ENCODE results near the gene UQCRC1. TPM values are rescaled to one million over a fixed set of nuclear protein-coding genes. Genes with fewer than 3 reads are reported as not detected.

The UQCRC1 gene
- total RNA-seq, 1 donor from 2014 or later = 190 TPM

- H3K27ac ChIP-seq (ENCODE audit: low read depth, low read length) = no peak overlapping the region
- H3K4me3 ChIP-seq (ENCODE audit: insufficient read depth, low read depth, low read length) = no peak overlapping the region
- H4K20me1 ChIP-seq (ENCODE audit: insufficient read depth, low read length) = peaks cover 3% of the 10 kb centered on the region
- no peak overlapping the region for H3K4me3 Mint-ChIP-seq (ENCODE audit: unreplicated experiment)
- no peak overlapping the region for H2AFZ ChIP-seq (ENCODE audit: low read depth, low read length)
- DNase-seq (ENCODE audit: low read depth) (no peak), FAIRE-seq (no peak)
- H3K27me3 ChIP-seq (ENCODE audit: insufficient read depth, low read length) = no peaks in the 10 kb centered on the region
- no peaks in the 10 kb centered on the region for H3K4me1 ChIP-seq (ENCODE audit: insufficient read depth, low read length)
- H3K36me3 Mint-ChIP-seq (ENCODE audit: low read depth, unreplicated experiment) = peaks cover 47% of the 10 kb centered on the region
- TF ChIP-seq EZH2 (IDR thresholded peaks at IDR 0.05; ENCODE audit: insufficient read depth, low read length) (no peak), CTCF (IDR thresholded peaks at IDR 0.05; ENCODE audit: insufficient read depth, low read depth, low read length) (no peak)
- H3K9ac ChIP-seq (ENCODE audit: low read length) = no peak overlapping the region
- no peaks in the 10 kb centered on the region for H3K79me2 ChIP-seq (ENCODE audit: insufficient read depth, low read length)
- no peaks in the 10 kb centered on the region for H3K4me1 Mint-ChIP-seq (ENCODE audit: low read depth, unreplicated experiment)
- no peaks in the 10 kb centered on the region for H3K36me3 ChIP-seq (ENCODE audit: insufficient read depth, low read length)
- H3K4me2 ChIP-seq (ENCODE audit: low read length) = no peak overlapping the region
- H3K27ac Mint-ChIP-seq (ENCODE audit: unreplicated experiment) = no peak overlapping the region
- H3K27me3 Mint-ChIP-seq (ENCODE audit: low read depth, unreplicated experiment) = peaks cover 10% of the 10 kb centered on the region
- H3K9me3 ChIP-seq (ENCODE audit: insufficient read depth, low read depth, low read length) = no peaks in the 10 kb centered on the region
- H3K9me3 Mint-ChIP-seq (ENCODE audit: unreplicated experiment) = peaks cover 12% of the 10 kb centered on the region
Measured at GRCh38 chr3:48655063-48655462, 45.6 kb upstream of the UQCRC1 start.

- Histone ChIP-seq H3K36me3 (ENCODE audit: insufficient read depth, low read length) (no peaks in the 10 kb centered on the region), H3K4me2 (ENCODE audit: low read length) (no peak overlapping the region), H3K9ac (ENCODE audit: low read length) (no peak overlapping the region), H3K9me3 (ENCODE audit: insufficient read depth, low read depth, low read length) (no peaks in the 10 kb centered on the region), H3K27ac (ENCODE audit: low read depth, low read length) (no peak overlapping the region), H3K4me1 (ENCODE audit: insufficient read depth, low read length) (no peaks in the 10 kb centered on the region), H4K20me1 (ENCODE audit: insufficient read depth, low read length) (peaks cover 3% of the 10 kb centered on the region), H3K79me2 (ENCODE audit: insufficient read depth, low read length) (no peaks in the 10 kb centered on the region), H3K27me3 (ENCODE audit: insufficient read depth, low read length) (no peaks in the 10 kb centered on the region), H2AFZ (ENCODE audit: low read depth, low read length) (no peak overlapping the region), H3K4me3 (ENCODE audit: insufficient read depth, low read depth, low read length) (no peak overlapping the region)
- TF ChIP-seq CTCF (IDR thresholded peaks at IDR 0.05; ENCODE audit: insufficient read depth, low read depth, low read length) (no peak), EZH2 (IDR thresholded peaks at IDR 0.05; ENCODE audit: insufficient read depth, low read length) (no peak)
- Mint-ChIP-seq H3K27me3 (ENCODE audit: low read depth, unreplicated experiment) (peaks cover 10% of the 10 kb centered on the region), H3K4me1 (ENCODE audit: low read depth, unreplicated experiment) (no peaks in the 10 kb centered on the region), H3K4me3 (ENCODE audit: unreplicated experiment) (no peak overlapping the region), H3K9me3 (ENCODE audit: unreplicated experiment) (peaks cover 3% of the 10 kb centered on the region), H3K36me3 (ENCODE audit: low read depth, unreplicated experiment) (peaks cover 32% of the 10 kb centered on the region), H3K27ac (ENCODE audit: unreplicated experiment) (no peak overlapping the region)
- no peak for DNase-seq (ENCODE audit: low read depth)
- FAIRE-seq = no peak
Measured at GRCh38 chr3:48652923-48653715, 43.7 kb upstream of the UQCRC1 start.

- H3K27ac ChIP-seq (ENCODE audit: low read depth, low read length) = no peak overlapping the region
- DNase-seq (ENCODE audit: low read depth) (no peak), FAIRE-seq (no peak)
- H3K36me3 ChIP-seq (ENCODE audit: insufficient read depth, low read length) = no peaks in the 10 kb centered on the region
- no peak overlapping the region for H3K27ac Mint-ChIP-seq (ENCODE audit: unreplicated experiment)
- H3K27me3 Mint-ChIP-seq (ENCODE audit: low read depth, unreplicated experiment) = peaks cover 10% of the 10 kb centered on the region
- H3K4me1 ChIP-seq (ENCODE audit: insufficient read depth, low read length) = no peaks in the 10 kb centered on the region
- H3K4me1 Mint-ChIP-seq (ENCODE audit: low read depth, unreplicated experiment) = no peaks in the 10 kb centered on the region
- TF ChIP-seq EZH2 (IDR thresholded peaks at IDR 0.05; ENCODE audit: insufficient read depth, low read length) = no peak
- no peak for TF ChIP-seq CTCF (IDR thresholded peaks at IDR 0.05; ENCODE audit: insufficient read depth, low read depth, low read length)
- no peaks in the 10 kb centered on the region for H3K27me3 ChIP-seq (ENCODE audit: insufficient read depth, low read length)
- peaks cover 26% of the 10 kb centered on the region for H3K36me3 Mint-ChIP-seq (ENCODE audit: low read depth, unreplicated experiment)
- H4K20me1 ChIP-seq (ENCODE audit: insufficient read depth, low read length) = peaks cover 3% of the 10 kb centered on the region
- H2AFZ ChIP-seq (ENCODE audit: low read depth, low read length) = no peak overlapping the region
- no peaks in the 10 kb centered on the region for H3K79me2 ChIP-seq (ENCODE audit: insufficient read depth, low read length)
- no peak overlapping the region for H3K4me2 ChIP-seq (ENCODE audit: low read length)
- no peak overlapping the region for H3K4me3 ChIP-seq (ENCODE audit: insufficient read depth, low read depth, low read length)
- H3K4me3 Mint-ChIP-seq (ENCODE audit: unreplicated experiment) = no peak overlapping the region
- no peaks in the 10 kb centered on the region for H3K9me3 ChIP-seq (ENCODE audit: insufficient read depth, low read depth, low read length)
- no peak overlapping the region for H3K9ac ChIP-seq (ENCODE audit: low read length)
- peaks cover 3% of the 10 kb centered on the region for H3K9me3 Mint-ChIP-seq (ENCODE audit: unreplicated experiment)
Measured at GRCh38 chr3:48651771-48652170, 42.3 kb upstream of the UQCRC1 start.

Data from astrocyte (in vitro differentiated cells and primary cell).